Muscle layer of duodenum (tissue), 2 donors: ENCODE results near the gene DPH1.

Source experiments
- H3K27ac ChIP-seq: one replicate; pipeline ENCODE4 v1.7.0; 2013; ENCODE audit warnings: mild to moderate bottlenecking, low read length
- H3K27me3 ChIP-seq: one replicate; pipeline ENCODE4 v1.7.0; 2013; ENCODE audit warnings: low read depth, mild to moderate bottlenecking, control low read depth, low read length
- H3K36me3 ChIP-seq, 2 donors: one replicate each; pipeline ENCODE4 v1.7.0; 2013; ENCODE audit warnings: low read length in 2 of 2, control low read depth in 1 of 2, mild to moderate bottlenecking in 1 of 2; ENCODE audit not compliant: insufficient read depth in 2 of 2, control insufficient read depth in 1 of 2
- H3K4me1 ChIP-seq, 2 donors: one replicate each; pipeline ENCODE4 v1.7.0; 2013; ENCODE audit warnings: low read length in 2 of 2, mild to moderate bottlenecking in 2 of 2, control low read depth in 1 of 2, moderate library complexity in 1 of 2; ENCODE audit not compliant: insufficient read depth in 2 of 2, control insufficient read depth in 1 of 2
- H3K4me3 ChIP-seq, 2 donors: one replicate each; pipeline ENCODE4 v1.7.0; 2013; ENCODE audit warnings: low read length in 2 of 2, low read depth in 1 of 2, mild to moderate bottlenecking in 1 of 2
- H3K9me3 ChIP-seq, 2 donors: one replicate each; pipeline ENCODE4 v1.7.0; 2013; ENCODE audit warnings: low read length in 2 of 2, control low read depth in 1 of 2, mild to moderate bottlenecking in 1 of 2; ENCODE audit not compliant: control insufficient read depth in 1 of 2
- donor health status: healthy.

DPH1 gene

DNA sequence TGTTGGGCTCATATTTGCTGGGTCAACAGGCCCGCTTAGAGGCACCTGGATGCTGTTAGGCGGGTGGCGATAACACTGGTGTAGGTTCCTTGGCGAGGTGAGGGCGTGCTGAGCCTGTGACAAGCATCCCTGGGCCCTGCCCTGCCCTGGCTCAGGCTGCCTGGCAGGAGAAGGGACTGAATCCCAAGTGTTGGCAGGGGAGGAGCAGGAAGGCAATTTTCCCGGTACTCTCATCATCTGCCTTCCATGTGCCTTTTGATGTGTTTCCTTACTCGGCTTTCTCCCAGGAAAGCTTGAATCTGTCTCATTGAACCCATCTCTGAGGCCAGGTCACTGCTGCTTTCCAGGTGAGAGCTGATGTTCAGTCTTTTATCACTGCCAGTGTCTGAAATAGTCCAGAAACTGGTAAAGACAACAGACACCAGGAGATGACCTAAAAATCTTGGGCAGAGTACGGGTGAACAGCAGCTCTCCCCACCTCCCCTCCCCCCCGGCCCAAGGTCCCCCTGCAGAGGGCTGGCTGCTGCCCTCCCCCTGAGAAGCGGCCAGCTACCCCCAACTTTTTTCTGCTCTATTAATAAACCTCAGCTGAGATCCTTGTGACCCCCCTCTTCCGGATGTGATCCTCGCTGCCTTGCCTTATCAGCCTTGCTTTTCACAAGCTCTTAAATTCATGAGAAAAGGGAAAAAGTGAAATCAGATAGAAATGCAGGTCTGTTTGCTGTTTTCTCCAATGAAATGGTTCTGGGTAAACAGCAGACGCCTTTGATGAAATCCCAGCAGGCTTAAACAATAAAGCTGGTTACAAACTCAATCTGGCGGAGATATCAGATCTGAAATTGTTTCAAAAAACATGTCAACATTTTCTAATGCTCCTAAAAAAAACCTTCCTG is 33.8 kb upstream of the DPH1 start:
- no peaks in the 10 kb centered on the region for H3K36me3 ChIP-seq
- H3K27me3 ChIP-seq = no peaks in the 10 kb centered on the region
- H3K4me3 ChIP-seq = no peak overlapping the region
- peaks cover 6 to 30% of the 10 kb centered on the region in 2 donors for H3K4me1 ChIP-seq
- no peak overlapping the region for H3K27ac ChIP-seq
- no peaks in the 10 kb centered on the region for H3K9me3 ChIP-seq

DNA sequence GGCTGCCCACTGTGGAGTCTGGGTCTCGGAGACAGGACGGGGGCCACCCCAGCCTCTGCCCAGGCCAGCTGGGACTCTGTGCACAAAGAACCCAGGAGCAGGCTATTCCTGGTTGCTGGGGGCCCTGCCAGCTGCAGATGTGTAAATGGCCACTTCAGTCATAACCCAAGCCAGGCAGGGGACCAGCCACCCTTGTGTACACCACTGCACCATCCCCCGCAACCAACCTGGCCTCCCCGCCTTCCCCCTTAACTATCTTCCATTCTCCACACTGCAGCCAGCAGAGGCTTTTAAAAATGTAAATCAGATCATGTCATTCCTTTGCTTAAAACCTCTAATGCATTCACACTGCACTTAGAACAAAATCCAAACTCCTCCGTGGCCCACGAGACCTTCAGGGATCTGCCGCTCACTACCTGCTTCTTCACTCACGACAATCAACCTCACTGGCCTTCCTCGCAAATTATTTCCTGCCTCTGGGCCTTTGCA is 33.1 kb upstream of the DPH1 start:
- Histone ChIP-seq H3K4me3 (no peak overlapping the region), H3K27ac (no peak overlapping the region), H3K4me1 (peaks cover 6 to 30% of the 10 kb centered on the region in 2 donors), H3K27me3 (no peaks in the 10 kb centered on the region), H3K36me3 (no peaks in the 10 kb centered on the region), H3K9me3 (no peaks in the 10 kb centered on the region)

DNA sequence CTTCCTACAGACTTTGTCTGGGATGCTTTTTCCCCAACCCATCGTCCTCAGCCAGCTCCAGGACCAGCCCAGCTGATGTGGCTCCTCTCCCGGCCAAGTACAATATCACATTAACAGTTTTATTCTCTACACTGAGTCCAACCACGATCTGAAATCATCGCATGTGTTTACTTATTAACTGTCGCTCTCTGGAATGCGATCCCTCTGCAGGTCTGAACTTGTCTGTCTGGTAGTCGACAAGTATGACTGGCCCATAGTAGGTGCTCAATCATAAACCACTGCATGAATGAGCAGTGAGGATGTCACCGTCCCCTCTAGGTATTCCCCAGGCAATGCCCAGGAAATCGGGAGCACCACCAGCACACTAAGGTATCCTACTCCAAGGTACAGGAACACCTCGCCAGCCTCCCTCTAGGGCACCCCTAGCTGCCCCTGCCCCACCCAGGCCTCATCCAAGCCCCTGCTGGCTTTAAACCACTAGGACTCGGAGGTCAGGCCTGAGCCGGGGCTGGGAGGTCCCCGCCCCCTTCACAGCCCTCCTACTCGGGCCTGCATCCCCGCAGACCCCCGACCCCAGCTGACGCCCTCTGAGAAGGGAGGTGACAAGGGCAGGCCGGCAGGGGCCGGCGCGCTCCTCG is 32.5 kb upstream of the DPH1 start:
- H3K27ac ChIP-seq = no peak overlapping the region
- H3K4me3 ChIP-seq = no peak overlapping the region

DNA sequence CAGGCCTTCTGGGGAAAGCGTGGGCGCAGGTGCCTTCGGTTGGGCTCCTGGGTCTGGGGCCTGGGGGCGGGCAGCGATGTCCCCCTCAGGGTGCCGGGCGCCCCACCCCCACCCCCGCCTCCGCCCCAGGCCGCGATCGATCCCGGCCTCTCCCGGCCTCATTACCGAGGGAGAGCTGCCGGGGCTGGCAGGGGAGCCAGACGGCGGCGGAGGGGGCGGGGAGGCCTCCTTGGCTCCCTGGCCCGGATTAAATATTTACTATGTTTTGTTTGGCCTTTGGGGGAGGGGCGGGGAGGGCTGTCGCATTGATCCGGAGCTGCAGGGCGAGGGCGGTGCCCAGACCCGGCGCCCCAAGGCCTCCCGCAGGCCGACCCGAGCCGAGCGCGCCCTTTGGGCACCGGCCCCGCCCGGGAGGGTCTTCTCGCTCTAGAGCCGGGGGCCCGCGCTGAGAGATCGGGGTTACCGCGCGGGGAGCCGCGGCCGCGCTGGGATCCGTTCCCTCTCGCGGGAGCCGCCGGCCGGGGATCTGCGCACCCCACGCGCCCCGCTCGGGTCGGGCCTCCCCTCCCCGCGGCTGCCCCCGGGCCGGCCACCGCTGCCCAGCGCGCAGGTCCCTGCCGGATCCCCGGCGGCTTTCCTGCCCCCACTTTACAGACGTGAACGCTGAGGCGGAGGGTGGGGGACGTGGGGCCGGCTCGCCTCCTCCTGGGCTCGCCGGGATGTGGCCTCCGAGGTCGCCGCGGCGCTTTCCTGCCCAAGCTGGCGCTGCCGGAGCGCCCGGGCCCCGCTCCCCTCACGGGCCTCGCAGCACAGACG is 31.8 kb upstream of the DPH1 start:
- H3K4me3 ChIP-seq = peak overlapping the region in 1 of 2 donors; percentile 61

More for the DNA sequence above, 32.5 kb upstream of the DPH1 start:
- peaks cover 6 to 30% of the 10 kb centered on the region in 2 donors for H3K4me1 ChIP-seq
- H3K36me3 ChIP-seq = no peaks in the 10 kb centered on the region
- H3K9me3 ChIP-seq = no peaks in the 10 kb centered on the region
- no peaks in the 10 kb centered on the region for H3K27me3 ChIP-seq

DNA sequence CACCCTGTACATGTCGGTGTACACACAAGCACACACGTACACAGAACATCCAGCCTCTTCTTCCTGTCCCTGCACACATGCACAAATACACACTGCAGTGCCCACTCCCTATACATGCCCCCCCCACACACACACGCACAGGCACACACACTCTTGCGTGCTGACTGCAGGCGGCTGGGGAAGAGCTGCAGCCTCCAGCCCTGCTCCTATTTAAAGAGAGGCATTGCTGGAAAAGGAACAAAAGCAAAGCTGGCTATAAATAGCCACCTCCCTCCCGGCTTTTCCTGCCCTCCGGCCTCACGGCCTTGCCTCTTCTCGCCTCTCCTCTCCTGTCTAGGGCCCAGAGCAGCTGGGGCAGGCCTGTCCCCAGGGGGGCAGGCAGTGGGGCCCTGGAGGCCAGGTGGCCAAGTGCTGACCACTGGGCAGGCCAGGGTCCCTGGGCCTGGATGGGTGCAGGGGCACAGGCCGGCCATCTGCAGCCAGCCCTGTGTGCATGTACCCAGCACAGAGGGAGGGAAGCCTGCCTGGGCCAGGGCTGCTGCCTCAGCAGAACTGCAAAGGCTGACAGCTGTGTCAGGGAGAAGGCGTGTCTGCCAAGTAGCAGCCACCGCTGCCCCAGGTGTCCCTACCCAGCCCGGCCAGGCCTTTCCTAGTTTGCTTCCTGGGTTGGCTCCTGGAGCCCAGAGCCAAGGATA is 30.2 kb upstream of the DPH1 start:
- no peaks in the 10 kb centered on the region for H3K36me3 ChIP-seq
- peak overlapping the region; percentile 2 to 25 for H3K4me3 ChIP-seq
- H3K4me1 ChIP-seq = peaks cover 6 to 30% of the 10 kb centered on the region in 2 donors
- H3K27me3 ChIP-seq = no peaks in the 10 kb centered on the region
- H3K9me3 ChIP-seq = no peaks in the 10 kb centered on the region
- no peak overlapping the region for H3K27ac ChIP-seq

More for the DNA sequence above, 31.8 kb upstream of the DPH1 start:
- H3K27ac ChIP-seq = no peak overlapping the region
- no peaks in the 10 kb centered on the region for H3K9me3 ChIP-seq
- H3K27me3 ChIP-seq = no peaks in the 10 kb centered on the region
- H3K4me1 ChIP-seq = peaks cover 6 to 30% of the 10 kb centered on the region in 2 donors
- no peaks in the 10 kb centered on the region for H3K36me3 ChIP-seq

DNA sequence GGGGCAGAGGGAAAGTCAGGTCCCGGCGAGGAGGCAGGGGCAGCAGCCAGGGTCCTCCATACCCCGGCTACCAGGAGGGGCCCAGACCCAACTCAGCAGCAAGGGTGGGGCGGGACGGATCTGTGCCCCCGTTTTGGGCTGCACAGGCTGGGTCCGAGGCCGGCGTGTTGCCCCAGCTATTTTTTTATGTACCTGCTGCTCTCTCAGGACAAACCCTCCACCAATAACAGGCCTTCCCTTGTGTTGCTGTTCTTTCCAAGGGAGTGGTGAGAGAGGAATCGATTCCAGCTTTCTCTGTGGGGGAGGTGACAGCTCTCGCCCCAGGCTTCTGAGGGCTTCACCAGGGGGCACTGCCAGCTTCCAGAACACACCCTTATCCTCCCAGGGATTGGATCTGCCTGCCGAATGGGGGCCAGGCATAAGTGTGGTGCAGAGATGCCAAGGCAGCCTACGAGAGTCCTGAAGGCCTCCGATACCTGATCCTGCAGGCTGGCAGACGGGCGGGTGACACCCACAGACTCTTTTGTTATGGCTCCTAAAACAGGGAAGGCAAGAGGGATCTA is 27.1 kb upstream of the DPH1 start:
- H3K27ac ChIP-seq = no peak overlapping the region
- H3K36me3 ChIP-seq = no peaks in the 10 kb centered on the region
- peaks cover 6 to 22% of the 10 kb centered on the region in 2 donors for H3K4me1 ChIP-seq

DNA sequence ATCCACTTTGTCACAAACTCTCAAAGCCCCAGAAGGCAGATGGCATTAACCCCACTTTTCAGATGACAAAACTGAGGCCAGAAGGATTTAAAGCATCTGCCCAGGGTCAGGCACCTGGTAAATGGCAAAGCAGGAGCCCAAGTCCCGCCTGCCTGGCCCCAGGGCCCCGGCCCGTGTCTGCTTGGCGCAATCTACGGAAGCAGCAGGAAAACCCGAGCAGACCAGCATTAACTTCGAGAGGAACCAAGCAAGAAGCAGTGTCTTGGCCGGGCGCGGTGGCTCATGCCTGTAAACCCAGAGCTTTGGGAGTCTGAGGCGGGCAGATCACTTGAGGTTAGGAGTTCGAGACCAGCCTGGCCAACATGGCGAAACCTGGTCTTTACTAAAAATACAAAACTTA is 26.4 kb upstream of the DPH1 start:
- Histone ChIP-seq H3K9me3 (no peaks in the 10 kb centered on the region), H3K27ac (no peak overlapping the region), H3K36me3 (no peaks in the 10 kb centered on the region), H3K27me3 (no peaks in the 10 kb centered on the region), H3K4me1 (peaks cover 6 to 16% of the 10 kb centered on the region in 2 donors), H3K4me3 (no peak overlapping the region)

More for the DNA sequence above, 27.1 kb upstream of the DPH1 start:
- Histone ChIP-seq H3K4me3 (no peak overlapping the region), H3K27me3 (no peaks in the 10 kb centered on the region), H3K9me3 (no peaks in the 10 kb centered on the region)

DNA sequence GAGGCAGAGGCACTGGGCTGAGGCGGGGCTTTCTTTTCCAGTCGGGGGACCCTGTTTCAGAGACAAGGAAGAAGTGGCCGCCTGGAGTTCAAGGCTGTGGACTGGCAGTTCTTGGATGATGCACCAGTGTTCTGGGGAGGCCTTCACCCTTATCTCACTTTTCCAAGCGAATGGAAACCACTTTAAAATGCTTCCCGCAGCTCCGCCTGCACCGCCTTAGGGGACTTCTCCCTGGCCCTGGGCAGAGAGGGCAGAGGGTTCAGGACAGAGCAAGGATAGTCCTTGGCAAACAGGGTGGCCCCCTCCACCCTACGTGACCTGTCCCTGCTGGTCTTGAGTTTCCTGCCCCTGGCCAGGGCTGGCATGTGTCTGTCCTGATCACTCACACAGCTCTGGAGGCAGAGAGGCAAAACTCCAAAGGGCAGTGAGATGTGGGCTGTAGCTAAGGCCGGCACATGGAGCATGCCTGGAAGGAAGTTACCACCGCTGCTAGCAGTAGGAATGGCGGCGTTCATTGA is 25.5 kb upstream of the DPH1 start:
- Histone ChIP-seq H3K27me3 (no peaks in the 10 kb centered on the region), H3K36me3 (no peaks in the 10 kb centered on the region), H3K4me1 (peaks cover 6 to 8% of the 10 kb centered on the region in 2 donors)

DNA sequence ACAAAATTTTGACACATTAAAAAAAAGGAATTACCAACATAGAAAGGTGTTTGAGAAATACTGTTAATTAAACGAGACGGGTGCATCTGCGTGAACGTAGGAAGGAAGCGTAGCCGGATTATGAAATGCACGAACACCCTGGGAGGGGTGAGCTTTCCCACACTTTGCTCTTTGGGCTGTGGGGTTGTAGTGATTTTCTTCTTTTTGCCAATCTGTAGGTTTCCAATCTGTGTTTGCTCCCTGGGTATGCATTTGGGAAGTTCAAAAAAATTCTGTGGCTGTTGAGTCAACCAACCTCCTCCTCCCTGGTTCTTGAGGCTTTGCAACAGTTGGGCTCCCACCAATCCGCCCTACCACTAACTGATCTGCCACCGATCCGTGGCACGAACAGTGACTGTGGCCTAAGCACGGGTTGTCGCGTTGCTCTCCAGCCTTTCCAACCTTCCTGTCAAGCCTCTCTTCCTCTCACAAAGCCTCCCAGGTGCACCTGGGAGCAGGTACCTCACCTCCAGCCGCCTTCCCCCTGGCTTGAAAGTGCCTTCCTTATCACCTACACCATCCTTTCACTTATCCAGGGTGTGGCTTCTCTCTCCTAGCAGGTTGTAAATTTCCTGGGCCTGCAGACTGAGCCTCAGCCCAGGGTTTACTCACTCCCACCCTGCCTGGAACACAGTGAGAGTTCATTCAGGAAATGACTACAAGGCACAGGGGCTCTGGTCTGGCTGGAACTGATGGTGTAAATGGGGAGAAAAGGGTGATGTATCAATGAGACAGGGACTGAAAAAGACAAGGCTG is 21.4 kb upstream of the DPH1 start:
- peaks cover 0 to 4% of the 10 kb centered on the region in 2 donors for H3K4me1 ChIP-seq
- H3K36me3 ChIP-seq = no peaks in the 10 kb centered on the region
- no peaks in the 10 kb centered on the region for H3K27me3 ChIP-seq
- H3K27ac ChIP-seq = no peak overlapping the region
- no peaks in the 10 kb centered on the region for H3K9me3 ChIP-seq
- no peak overlapping the region for H3K4me3 ChIP-seq

More for the DNA sequence above, 25.5 kb upstream of the DPH1 start:
- Histone ChIP-seq H3K4me3 (no peak overlapping the region), H3K27ac (no peak overlapping the region), H3K9me3 (no peaks in the 10 kb centered on the region)

DNA sequence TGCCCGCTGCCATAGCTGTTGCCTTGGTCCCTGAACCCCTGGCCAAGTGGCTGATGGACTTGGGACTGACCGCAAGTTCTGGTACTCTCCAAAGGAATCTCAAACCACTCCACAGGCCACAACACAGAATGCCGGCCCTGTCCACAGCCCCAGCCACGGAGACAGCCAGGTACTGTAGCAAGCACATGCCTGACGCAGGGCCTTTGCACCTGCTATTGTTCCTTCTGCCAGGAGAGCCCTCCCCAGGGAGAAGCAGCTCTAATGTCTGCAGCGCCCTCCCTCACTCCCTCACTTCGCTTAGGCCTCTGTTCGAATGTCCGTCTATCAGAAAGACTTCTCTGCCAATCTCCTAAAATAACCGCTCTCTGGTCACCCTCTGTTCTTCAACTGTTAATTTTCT is 20.2 kb upstream of the DPH1 start:
- Histone ChIP-seq H3K27me3 (no peaks in the 10 kb centered on the region), H3K36me3 (no peaks in the 10 kb centered on the region), H3K4me3 (no peak overlapping the region), H3K9me3 (no peaks in the 10 kb centered on the region), H3K4me1 (peaks cover 0 to 4% of the 10 kb centered on the region in 2 donors), H3K27ac (no peak overlapping the region)
